Cortex of kidney (tissue), 1 donor: ENCODE results near the gene TBATA.

Source experiments
- DNase-seq: peaks from one replicate; lab custom pipeline; 2025; lab: John Stamatoyannopoulos, UW

TBATA gene

DNA sequence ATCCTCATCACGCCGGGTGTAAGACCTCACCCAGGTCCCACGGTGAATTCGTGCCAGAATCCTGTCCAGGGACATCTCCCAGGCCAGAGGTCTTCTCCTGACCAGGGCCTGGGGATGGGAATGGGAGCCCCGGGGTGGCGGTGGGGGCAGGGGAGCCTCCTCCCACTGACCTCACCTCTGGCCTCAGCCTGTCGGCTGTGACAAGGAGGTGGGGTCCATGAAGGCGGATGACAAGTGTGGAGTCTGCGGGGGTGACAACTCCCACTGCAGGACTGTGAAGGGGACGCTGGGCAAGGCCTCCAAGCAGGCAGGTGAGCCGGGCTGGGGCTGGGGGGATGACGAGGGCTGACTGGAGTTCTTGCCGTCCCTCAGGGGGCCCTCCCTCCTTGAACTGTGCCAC is 41.3 kb downstream of the TBATA start:
- DNase-seq = no peak

DNA sequence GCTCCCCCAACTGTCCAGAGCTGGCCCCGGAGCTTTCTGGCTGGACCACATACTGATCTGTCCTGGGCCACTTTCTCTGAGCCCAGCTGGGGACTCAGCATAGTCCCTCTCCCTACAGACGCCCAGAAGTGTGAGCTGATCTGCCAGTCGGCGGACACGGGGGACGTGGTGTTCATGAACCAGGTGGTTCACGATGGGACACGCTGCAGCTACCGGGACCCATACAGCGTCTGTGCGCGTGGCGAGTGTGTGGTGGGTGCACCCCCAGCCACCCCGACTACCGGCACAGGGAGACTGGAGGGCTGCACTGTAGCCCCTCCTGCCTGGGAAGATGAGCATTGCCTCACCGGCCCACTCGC is 41.8 kb downstream of the TBATA start:
- no peak for DNase-seq

DNA sequence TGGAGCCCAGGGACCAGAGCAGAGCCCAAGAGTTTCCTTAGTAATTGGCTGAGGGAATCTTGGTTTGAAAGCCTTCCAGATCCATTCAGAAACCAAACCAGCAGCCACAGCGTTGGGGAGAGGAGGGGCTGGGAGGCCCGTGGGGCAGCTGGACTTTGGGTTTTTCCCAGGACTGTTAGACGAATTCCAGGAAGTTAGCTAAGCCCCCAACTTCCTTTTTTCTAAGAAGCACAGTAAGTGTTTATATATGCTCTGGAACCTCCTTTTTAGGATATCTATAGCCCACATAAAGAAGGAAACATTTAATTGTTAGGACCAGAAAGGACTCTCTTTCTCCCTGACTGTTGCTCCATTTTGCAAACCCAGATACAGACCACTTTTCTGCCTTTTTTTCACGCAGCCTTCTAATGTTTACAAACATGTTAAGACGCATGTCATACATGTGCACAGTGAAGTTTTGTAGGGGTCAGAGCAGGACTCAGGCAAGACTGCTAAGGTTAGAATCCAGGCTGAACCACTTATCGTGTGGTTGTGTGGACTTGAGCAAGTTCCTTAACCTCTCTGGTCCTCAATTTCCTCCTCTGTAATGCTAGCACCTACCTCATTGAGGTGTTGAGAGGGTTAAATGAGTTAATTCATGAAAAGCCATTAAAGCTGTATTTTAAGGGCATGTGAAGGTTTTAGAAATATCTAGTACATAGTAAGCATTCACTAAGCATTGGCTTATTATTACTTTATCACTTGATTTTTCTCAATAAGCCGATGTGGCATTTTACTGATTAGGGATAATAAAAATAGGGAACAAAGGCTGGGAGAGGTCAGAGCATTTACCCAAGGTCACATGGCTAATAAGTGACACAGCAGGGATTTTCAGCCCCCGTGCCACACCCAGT is 42.4 kb downstream of the TBATA start:
- DNase-seq = no peak

DNA sequence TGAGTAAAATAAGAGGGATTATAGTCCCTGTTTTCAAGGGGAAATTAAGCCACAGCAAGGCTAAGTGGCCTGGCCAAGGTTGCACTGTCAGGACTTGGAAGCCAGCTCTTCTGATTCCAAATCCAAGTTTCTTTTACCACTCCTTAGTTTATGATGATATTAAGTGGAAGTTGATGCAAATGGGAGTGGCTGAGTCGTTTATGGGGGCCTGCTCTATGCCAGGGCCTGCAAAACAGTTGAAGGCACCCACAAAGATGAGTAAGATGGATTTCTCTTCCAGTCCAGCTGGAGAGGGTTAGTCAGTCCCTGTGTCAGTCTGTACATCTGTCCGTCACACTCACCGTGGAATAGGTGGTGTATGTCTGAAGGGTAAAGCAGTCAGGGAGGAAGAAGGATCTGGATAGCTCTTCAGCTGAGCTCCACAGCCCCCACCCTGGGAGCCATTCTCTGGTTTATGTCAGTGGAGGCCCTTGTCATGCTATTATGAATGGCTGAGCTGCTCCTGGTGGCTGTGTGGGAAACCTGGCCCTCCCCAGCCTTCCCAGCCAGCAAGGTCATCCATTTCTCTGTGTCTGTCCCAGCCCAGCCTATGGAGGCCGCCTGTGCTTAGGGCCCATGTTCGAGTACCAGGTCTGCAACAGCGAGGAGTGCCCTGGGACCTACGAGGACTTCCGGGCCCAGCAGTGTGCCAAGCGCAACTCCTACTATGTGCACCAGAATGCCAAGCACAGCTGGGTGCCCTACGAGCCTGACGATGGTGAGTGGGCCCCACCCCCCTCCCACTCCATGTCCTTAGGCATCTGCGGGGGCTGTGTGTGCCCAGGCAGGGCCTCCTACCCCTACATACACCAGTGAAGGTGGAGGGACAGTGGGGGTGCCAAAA is 44.5 kb downstream of the TBATA start:
- DNase-seq = no peak

DNA sequence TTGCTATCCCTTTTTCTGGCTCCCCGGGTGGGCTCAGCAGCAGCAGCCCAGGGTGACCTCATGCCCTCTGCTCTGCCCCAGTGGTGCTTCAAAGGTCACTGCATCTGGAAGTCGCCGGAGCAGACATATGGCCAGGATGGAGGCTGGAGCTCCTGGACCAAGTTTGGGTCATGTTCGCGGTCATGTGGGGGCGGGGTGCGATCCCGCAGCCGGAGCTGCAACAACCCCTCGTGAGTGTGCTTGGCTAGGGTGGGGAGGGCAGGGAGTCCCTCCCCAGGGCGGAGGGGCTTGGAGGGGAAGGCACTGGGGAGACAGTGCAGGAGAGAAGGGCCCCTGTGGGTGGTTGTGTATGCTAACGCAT is 46.4 kb downstream of the TBATA start:
- no peak for DNase-seq

DNA sequence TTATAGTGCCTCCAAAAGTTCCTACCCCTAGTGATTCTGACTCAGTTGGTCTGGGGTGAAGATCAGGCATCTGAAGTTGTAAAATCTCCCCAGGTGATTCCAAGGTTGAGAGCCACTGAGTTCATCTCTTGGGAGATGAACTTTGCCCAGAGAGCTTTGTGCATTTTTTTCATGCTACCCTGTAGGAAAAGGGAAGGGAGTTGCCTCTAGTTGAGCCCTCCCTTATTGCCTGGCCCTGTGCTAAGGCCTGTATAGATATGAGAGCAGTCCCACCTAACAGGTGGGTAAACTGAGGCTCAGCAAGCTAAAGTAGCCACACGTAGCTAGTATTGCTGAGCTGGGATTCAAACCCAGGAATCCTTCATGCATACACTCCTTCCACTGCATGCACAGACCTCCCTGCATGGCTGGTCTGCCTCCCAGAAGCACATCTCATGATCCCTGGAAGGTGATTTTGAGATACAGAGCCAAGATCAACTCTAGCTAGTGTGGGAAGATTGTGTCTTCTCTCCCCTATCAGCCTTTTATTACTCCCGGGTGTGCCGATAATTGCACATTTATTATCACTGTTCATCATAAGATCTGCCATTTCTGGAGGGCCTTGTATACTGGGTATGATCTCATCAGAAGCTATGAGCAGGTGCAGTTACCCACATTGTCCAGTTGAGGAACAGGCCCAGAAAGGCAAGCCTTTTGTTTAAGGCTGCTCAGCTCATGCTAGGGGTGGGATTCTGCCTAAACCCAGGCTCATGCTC is 47.0 kb downstream of the TBATA start:
- no peak for DNase-seq

DNA sequence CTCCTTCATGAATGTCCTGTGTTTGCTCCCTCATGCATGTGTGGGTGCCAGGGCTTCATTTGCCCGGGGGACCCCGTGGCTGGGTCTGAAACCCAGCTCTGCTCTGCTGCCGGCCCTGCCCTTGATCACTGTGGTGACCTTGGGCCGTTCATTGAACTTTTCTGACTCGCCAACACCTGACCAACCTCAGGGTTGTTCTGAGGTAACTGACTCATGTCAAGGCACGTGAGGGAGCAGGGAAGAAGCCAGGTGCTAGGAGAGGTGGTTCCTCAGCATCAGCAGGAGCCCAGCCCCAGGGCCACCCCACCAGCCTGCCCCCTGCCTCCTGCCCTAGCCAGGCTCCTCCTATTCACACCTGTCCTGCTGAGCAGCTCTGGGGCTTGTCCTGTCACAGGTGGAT is 47.9 kb downstream of the TBATA start:
- DNase-seq = no peak

DNA sequence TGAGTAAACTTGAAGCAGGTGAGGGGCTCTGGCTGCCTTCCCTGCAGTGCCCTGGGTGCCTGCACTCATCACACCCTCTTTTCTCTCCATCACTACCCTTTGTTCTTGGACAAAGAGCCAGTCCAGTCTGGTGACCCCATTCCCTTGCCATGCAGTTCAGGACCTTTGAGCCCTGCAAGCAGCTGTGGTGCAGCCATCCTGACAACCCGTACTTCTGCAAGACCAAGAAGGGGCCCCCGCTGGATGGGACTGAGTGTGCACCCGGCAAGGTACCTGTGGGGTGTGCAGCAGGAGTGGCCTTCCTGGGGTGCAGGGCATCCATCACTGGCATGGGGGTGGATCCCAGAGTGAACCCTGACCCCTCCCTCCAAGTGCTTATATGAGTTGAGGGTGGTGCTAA is 48.7 kb downstream of the TBATA start:
- DNase-seq = no peak

DNA sequence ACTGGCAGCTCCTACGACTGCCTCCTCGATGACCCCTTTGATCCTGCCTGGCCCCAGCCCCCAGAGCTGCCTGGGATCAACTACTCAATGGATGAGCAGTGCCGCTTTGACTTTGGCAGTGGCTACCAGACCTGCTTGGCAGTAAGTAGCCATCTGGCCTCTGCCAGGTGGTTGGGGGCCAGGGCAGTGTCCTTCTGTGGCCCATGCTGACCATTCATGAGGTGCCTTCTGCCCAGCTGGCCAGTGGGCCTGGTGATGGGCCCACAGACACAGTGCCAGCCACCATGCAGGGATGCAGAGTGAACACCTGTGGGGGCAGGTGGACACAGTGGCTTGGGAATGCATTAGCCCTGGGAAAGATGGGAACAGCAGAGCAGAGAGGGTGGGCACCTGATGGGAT is 50.0 kb downstream of the TBATA start:
- DNase-seq = no peak

DNA sequence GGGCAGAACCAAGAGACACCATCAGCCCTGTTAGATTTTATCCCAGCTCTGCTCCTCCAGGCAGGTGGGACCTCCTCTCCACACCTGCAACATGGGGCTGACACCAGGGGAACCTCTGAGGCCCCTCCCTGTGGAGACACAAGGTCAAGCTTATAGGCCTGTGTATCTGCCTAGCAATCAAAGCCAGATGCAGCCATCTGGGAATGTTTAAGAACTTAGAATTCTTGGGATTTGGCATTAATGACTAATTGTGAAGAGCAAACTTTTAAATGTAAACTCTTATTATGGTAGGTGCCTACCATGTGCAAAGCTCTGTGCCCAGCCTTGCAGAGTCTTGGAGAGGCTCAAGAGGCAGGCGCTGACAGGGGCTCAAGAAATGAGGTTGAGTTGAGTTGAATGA is 52.1 kb downstream of the TBATA start:
- no peak for DNase-seq

DNA sequence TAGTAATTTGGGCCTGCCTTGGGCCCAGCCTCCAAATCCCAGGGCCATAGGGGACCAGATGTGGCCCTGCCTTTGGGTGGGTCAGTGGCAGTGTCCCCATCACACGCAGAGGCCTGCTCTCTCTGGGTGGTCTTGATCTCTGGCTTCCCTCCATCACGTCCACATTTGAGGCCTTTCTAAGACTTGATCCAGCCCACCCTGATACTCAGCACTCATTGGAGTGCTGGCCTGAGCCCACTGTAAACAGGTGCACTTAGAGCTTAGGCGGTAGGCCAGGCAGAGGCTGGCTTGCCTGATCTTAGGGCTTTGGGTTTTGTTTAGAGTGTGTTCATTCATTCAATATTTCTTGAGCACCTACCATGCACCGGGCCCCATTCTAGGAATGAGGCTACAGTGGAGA is 52.6 kb downstream of the TBATA start:
- no peak for DNase-seq

DNA sequence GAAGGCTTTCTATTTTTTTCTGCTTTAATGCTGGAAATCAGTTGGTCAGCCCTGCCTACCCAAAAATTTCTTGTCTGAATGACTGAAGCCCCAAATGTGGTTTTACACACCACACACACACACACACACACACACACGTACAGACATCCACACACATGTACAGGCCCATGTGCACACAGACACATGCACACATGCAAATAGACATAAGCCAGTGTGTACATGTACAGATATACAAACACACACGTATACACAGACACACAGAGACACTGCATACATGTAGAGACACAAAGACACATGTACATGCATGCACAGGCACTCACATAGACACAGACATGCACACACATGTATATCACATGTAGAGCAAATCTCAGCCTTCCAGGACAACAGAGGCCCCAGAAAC is 54.2 kb downstream of the TBATA start:
- no peak for DNase-seq

DNA sequence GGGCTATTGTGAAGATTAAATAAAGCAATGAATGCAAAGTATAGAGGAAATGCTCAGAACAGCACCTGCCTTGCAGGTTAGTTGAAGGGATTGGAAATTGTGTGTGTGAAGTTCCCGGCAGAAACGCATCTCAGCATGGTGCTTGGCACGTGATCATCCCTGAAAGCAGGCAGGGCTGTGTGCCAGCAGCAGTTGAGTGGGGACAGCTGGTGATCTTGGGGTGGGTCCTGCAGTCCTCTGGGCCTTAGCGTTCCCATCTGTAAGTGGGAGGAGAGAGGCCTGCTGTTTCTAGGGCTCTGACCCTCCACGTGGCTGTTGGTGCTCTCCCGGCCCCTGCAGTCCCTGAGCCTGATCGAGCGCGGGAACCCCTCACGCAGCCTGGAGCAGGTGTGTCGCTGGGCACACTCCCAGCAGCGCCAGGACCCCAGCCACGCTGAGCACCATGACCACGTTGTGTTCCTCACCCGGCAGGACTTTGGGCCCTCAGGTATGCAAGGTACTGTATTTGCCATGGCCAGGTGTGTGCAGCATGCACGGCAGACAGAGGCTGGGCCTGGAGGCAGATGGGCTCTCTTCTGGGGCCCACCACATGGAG is 55.3 kb downstream of the TBATA start:
- DNase-seq = no peak

DNA sequence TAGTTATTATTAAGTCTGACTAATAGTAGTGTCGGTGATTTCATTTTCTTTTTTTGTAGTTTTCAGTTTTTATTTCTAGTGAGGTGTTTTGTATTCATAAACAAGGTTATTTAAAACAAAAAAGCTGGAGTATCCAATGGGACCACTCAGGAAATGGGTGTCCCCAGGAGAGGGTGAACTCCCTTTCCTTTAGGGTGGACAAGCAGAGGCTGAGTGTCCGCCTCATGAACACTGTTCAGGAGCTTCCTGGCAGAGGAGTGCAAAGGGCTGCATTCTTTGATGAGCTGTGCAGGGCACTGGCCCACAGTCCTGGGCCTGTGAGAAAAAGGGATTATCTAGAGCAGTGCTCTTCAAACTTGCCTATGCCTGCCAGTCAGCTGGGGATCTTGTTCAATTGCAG is 56.8 kb downstream of the TBATA start:
- DNase-seq = no peak

DNA sequence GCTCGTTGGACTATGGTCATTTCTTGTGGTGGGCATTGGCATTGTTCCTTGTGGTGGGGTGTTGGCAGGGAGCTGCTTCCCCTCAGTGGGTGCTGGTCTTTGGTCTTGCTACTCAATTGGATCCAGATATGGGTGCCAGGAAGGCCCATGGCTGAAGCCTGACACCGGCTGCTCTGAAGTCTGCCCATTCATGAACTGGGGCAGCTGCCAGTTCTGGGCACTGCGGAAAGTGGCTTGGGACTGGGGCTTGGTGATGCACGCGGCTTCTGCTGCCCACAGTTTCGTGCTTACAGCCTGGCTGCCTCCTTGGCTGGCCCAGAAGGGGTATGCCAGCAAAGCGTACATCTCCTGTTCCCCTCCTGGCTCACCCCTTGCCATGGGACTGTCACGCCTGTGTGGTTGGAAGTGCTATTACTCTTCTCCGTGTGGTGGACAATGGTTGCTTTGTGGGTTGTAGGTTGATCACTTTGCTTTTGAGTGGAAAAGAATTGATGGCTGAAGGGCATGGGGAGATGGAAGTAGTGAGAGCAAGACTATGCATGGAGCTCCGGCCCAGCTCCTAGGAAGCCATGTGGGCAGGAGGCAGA is 58.2 kb downstream of the TBATA start:
- no peak for DNase-seq

DNA sequence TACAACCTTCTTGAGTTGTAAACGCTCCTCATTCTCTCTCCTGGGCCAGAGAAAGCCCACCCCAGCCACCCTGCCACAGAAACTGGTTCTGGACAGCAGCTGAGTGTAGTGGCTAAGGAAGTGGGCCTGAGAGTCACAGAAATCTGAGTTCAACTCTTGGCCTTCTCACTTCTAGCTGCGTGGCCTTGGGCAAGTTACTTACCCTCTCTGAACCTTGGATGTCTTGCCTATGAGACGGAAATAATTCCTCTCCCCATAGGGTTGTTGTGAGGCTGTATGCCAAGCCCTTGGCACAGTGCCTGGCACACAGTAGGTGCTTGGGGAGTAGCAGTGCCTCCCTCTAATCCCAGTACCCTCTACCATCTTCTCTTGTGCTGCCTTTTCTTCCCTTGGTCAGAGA is 61.4 kb downstream of the TBATA start:
- no peak for DNase-seq

DNA sequence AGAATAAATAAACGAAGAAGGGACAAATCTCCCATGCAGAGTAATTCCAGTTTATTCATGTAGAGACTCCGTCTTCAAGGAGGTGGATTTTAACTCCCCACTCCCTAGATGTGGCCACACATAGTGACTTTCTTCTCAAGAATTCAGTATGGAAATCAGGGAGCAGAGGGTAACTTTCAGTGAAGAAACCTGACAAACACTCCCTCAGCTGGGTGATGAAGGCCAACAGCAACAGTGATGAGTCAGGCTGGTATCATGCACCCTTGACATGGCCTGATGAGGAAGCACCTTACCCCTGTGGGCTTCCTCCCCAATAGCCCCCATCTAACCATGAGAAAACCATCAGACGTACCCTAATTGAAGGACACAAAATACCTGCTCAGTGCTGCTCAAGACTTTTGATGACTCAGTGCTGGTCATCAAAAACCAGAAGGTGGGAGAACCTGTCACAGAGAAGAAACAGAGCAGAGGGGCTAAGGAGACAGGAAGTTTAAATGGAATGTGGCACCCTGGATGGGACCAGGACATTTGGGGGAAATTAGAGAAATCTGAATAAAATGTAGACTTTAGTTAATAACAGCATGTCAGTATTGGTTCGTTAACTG is 62.3 kb downstream of the TBATA start:
- DNase-seq = no peak
